Uterus (tissue), 4 donors: Measurements from ENCODE around the gene ANAPC4. TPM values are rescaled to one million over a fixed set of nuclear protein-coding genes. Genes with fewer than 3 reads are reported as not detected.
"Not testable (repeated sequence)": the region's sequence is repeated elsewhere in the genome, so short reads cannot be mapped to it uniquely, and the experiment has no call there.

Source experiments
- DNase-seq, 2 donors: peaks; one replicate each; pipeline ENCODE4 v3.0.0-alpha.2; 2019 to 2020
- H3K27ac ChIP-seq, 2 donors: fragments of 200-600 bp; sonication (generic); 1 replicate in 1 of 2; 2 replicates in 1 of 2; pipeline ENCODE4 v1.5.1; 2016 to 2018
- H3K27me3 ChIP-seq, 2 donors: fragments of 200-600 bp; sonication (generic); one replicate each; pipeline ENCODE4 v1.5.1; 2018 to 2019; ENCODE audit warnings: control low read depth in 1 of 2
- H3K36me3 ChIP-seq, 2 donors: fragments of 200-600 bp; sonication (generic); one replicate each; pipeline ENCODE4 v1.5.1; 2019; ENCODE audit warnings: control low read depth in 1 of 2
- H3K4me1 ChIP-seq, 2 donors: fragments of 200-600 bp; sonication (generic); one replicate each; pipeline ENCODE4 v1.5.1; 2018 to 2019; ENCODE audit warnings: control low read depth in 1 of 2
- H3K4me3 ChIP-seq, 2 donors: fragments of 200-600 bp; sonication (generic); 1 replicate in 1 of 2; 2 replicates in 1 of 2; pipeline ENCODE4 v1.5.1; 2018 to 2019; ENCODE audit warnings: mild to moderate bottlenecking in 1 of 2
- H3K9me3 ChIP-seq, 2 donors: fragments of 200-600 bp; sonication (generic); one replicate each; pipeline ENCODE4 v1.5.1; 2019; ENCODE audit warnings: control low read depth in 1 of 2
- CTCF ChIP-seq, 4 experiments: fragments of 200-600 bp in 2 of 4; fragments of 450-650 bp in 2 of 4; sonication (generic) in 2 of 4; IDR thresholded peaks; one replicate each; pipeline ENCODE4 v1.5.1; 2016 to 2019; ENCODE audit warnings: antibody characterized with exemption in 4 of 4, mild to moderate bottlenecking in 2 of 4, moderate library complexity in 1 of 4
- POLR2A ChIP-seq, 2 donors: fragments of 450-650 bp; IDR thresholded peaks; one replicate each; pipeline ENCODE4 v1.6.1; 2016; ENCODE audit warnings: antibody characterized with exemption in 2 of 2, mild to moderate bottlenecking in 1 of 2, moderate library complexity in 1 of 2
- intact Hi-C: fragments of 100-400 bp; cut with DNase I; formaldehyde crosslinking; loops from one replicate; pipeline ENCODE4 v1.15.1; 2023; ENCODE audit warnings: low total_unique reads
- total RNA-seq, 4 donors: library from RNA; depleted of rRNA in 3 of 4; stranded (reverse); fragments of >200 nt in 3 of 4; gene quantifications; one replicate each; pipeline versions ENCODE4 v1.1.0 to v1.2.4, GENCODE V29; 2014 to 2023
- donor health status: DM: yes; HTN: yes; CAD: no.

ANAPC4 gene
- total RNA-seq, 4 donors from 2014 or later: 40.0 to 70.5 (median 55.5) TPM

- TF ChIP-seq CTCF (IDR thresholded peaks at IDR 0.05): no peak
- no peak for TF ChIP-seq POLR2A (IDR thresholded peaks at IDR 0.05)
- intact Hi-C loops: no loop called here
- H3K9me3 ChIP-seq: no peaks in the 10 kb centered on the region
These were observed 9.2 kb upstream of the ANAPC4 start for GRCh38 chr4:25367877-25368276.

GRCh38 chr4:25368315-25368714, 8.7 kb upstream of the ANAPC4 start:
- Histone ChIP-seq H3K27me3 (no peaks in the 10 kb centered on the region), H3K9me3 (no peaks in the 10 kb centered on the region), H3K27ac (no peak overlapping the region), H3K4me3 (no peak overlapping the region), H3K36me3 (no peaks in the 10 kb centered on the region), H3K4me1 (no peaks in the 10 kb centered on the region)
- intact Hi-C loops: no loop called here
- no peak for TF ChIP-seq CTCF (IDR thresholded peaks at IDR 0.05)
- TF ChIP-seq POLR2A (IDR thresholded peaks at IDR 0.05): no peak
- DNase-seq: no peak

More at GRCh38 chr4:25367877-25368276, 9.2 kb upstream of the ANAPC4 start:
- Histone ChIP-seq H3K27me3 (no peaks in the 10 kb centered on the region), H3K4me3 (no peak overlapping the region), H3K36me3 (no peaks in the 10 kb centered on the region), H3K4me1 (no peaks in the 10 kb centered on the region), H3K27ac (no peak overlapping the region)
- DNase-seq: no peak

- no peak for TF ChIP-seq POLR2A (IDR thresholded peaks at IDR 0.05)
- TF ChIP-seq CTCF (IDR thresholded peaks at IDR 0.05): no peak
- no peak overlapping the region for H3K4me3 ChIP-seq
- H3K4me1 ChIP-seq: no peaks in the 10 kb centered on the region
- DNase-seq: no peak
- H3K27me3 ChIP-seq: no peaks in the 10 kb centered on the region
- no peak overlapping the region for H3K27ac ChIP-seq
- intact Hi-C loops: no loop called here
- no peaks in the 10 kb centered on the region for H3K36me3 ChIP-seq
- H3K9me3 ChIP-seq: no peaks in the 10 kb centered on the region
These were observed 6.8 kb upstream of the ANAPC4 start for GRCh38 chr4:25370242-25370641.

- H3K4me3 ChIP-seq, intact Hi-C loops, H3K27me3 ChIP-seq, DNase-seq, H3K36me3 ChIP-seq, H3K27ac ChIP-seq, H3K4me1 ChIP-seq, H3K9me3 ChIP-seq: not testable (repeated sequence)
These were observed 4.5 kb upstream of the ANAPC4 start for GRCh38 chr4:25372549-25372948.

GRCh38 chr4:25377572-25378436, 741 bp downstream of the ANAPC4 start:
- peak overlapping the region; percentile 77 to 86 for H3K27ac ChIP-seq
- intact Hi-C loops: no loop called here
- TF ChIP-seq POLR2A (IDR thresholded peaks at IDR 0.05) (no peak), CTCF (IDR thresholded peaks at IDR 0.05) (no peak)
- no peak for DNase-seq
- H3K27me3 ChIP-seq: no peaks in the 10 kb centered on the region
- peak overlapping the region; percentile 62 to 79 for H3K4me3 ChIP-seq
- H3K36me3 ChIP-seq: no peaks in the 10 kb centered on the region
- no peaks in the 10 kb centered on the region for H3K4me1 ChIP-seq
- H3K9me3 ChIP-seq: no peaks in the 10 kb centered on the region
